ENCODE data around the gene CEP41. TPM values are rescaled to one million over a fixed set of nuclear protein-coding genes. Genes with fewer than 3 reads are reported as not detected.

The CEP41 gene
- total RNA-seq, 1 donor from 2014 or later, result 4.7 TPM

- H3K4me3 ChIP-seq, result no peak overlapping the region
- intact Hi-C loops (cut with DNase I), result no loop called here
- H3K27me3 ChIP-seq, result no peaks in the 10 kb centered on the region
- H3K4me1 ChIP-seq, result peaks cover 48% of the 10 kb centered on the region
- TF ChIP-seq CTCF (IDR thresholded peaks at IDR 0.05), result no peak
- no peak for DNase-seq (ENCODE audit: extremely low spot score in 2 of 2)
- no peaks in the 10 kb centered on the region for H3K9me3 ChIP-seq
- H3K36me3 ChIP-seq, result no peaks in the 10 kb centered on the region
- H3K27ac ChIP-seq, result peak overlapping the region; percentile 85
These were observed 89.1 kb downstream of the CEP41 start for GRCh38 chr7:130351791-130352090.

- H3K9me3 ChIP-seq, result no peaks in the 10 kb centered on the region
- H3K27me3 ChIP-seq, result no peaks in the 10 kb centered on the region
- H3K27ac ChIP-seq, result peak overlapping the region; percentile 85
- H3K4me3 ChIP-seq, result no peak overlapping the region
- intact Hi-C loops (cut with DNase I), result no loop called here
- H3K4me1 ChIP-seq, result peaks cover 42% of the 10 kb centered on the region
- no peaks in the 10 kb centered on the region for H3K36me3 ChIP-seq
- DNase-seq (ENCODE audit: extremely low spot score in 2 of 2), result no peak
- TF ChIP-seq POLR2AphosphoS5 (IDR thresholded peaks at IDR 0.05; ENCODE audit: insufficient read depth in 1 of 2, low read depth in 1 of 2) (no peak), CTCF (IDR thresholded peaks at IDR 0.05) (no peak), POLR2A (IDR thresholded peaks at IDR 0.05) (no peak)
These were observed 89.6 kb downstream of the CEP41 start for GRCh38 chr7:130350945-130351790.

GRCh38 chr7:130349911-130350782 is 90.7 kb downstream of the CEP41 start:
- intact Hi-C loops (cut with DNase I), result no loop called here
- Histone ChIP-seq H3K27ac (peak overlapping the region; percentile 85), H3K27me3 (no peaks in the 10 kb centered on the region), H3K9me3 (no peaks in the 10 kb centered on the region), H3K4me1 (peaks cover 34% of the 10 kb centered on the region), H3K36me3 (no peaks in the 10 kb centered on the region), H3K4me3 (no peak overlapping the region)
- DNase-seq (ENCODE audit: extremely low spot score in 2 of 2), result no peak
- TF ChIP-seq POLR2A (IDR thresholded peaks at IDR 0.05) (no peak), CTCF (IDR thresholded peaks at IDR 0.05) (no peak), POLR2AphosphoS5 (IDR thresholded peaks at IDR 0.05; ENCODE audit: insufficient read depth in 1 of 2, low read depth in 1 of 2) (no peak)

- Histone ChIP-seq H3K4me1 (peaks cover 19% of the 10 kb centered on the region), H3K27me3 (no peaks in the 10 kb centered on the region), H3K9me3 (no peaks in the 10 kb centered on the region), H3K4me3 (no peak overlapping the region), H3K27ac (no peak overlapping the region), H3K36me3 (no peaks in the 10 kb centered on the region)
- DNase-seq (ENCODE audit: extremely low spot score in 2 of 2), result no peak
- TF ChIP-seq POLR2AphosphoS5 (IDR thresholded peaks at IDR 0.05; ENCODE audit: insufficient read depth in 1 of 2, low read depth in 1 of 2) (no peak), POLR2A (IDR thresholded peaks at IDR 0.05) (no peak), CTCF (IDR thresholded peaks at IDR 0.05) (no peak)
- intact Hi-C loops (cut with DNase I), result no loop called here
These were observed 93.9 kb downstream of the CEP41 start for GRCh38 chr7:130346941-130347340.

All from vagina (tissue), 2 donors.